Cardiac fibroblast (primary cell): ENCODE measurements around the gene NUCKS1.

ENCODE experiments used
- DNase-seq, 2 donors: peaks; one replicate each; pipeline versions ENCODE4 v3.0.0 to v3.0.0-alpha.2; 2010; ENCODE audit warnings: low read depth in 2 of 2
- H3K4me3 ChIP-seq, 2 donors: replicated peaks in 1 of 2; 1 replicate in 1 of 2; 2 replicates in 1 of 2; pipeline ENCODE4 v1.5.1; 2011; ENCODE audit warnings: low read depth in 2 of 2, low read length in 2 of 2, mild to moderate bottlenecking in 2 of 2, moderate library complexity in 1 of 2
- TF ChIP-seq, protein P1 (sequence below): IDR thresholded peaks from one replicate; pipeline ENCODE4 v1.5.1; 2011; ENCODE audit warnings: low read depth, mild to moderate bottlenecking, low read length, inconsistent platforms

The NUCKS1 gene

GRCh38 chr1:205719015-205719414 lies 31.0 kb downstream of the NUCKS1 start:
- TF ChIP-seq, protein P1, sequence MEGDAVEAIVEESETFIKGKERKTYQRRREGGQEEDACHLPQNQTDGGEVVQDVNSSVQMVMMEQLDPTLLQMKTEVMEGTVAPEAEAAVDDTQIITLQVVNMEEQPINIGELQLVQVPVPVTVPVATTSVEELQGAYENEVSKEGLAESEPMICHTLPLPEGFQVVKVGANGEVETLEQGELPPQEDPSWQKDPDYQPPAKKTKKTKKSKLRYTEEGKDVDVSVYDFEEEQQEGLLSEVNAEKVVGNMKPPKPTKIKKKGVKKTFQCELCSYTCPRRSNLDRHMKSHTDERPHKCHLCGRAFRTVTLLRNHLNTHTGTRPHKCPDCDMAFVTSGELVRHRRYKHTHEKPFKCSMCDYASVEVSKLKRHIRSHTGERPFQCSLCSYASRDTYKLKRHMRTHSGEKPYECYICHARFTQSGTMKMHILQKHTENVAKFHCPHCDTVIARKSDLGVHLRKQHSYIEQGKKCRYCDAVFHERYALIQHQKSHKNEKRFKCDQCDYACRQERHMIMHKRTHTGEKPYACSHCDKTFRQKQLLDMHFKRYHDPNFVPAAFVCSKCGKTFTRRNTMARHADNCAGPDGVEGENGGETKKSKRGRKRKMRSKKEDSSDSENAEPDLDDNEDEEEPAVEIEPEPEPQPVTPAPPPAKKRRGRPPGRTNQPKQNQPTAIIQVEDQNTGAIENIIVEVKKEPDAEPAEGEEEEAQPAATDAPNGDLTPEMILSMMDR, result no peak
- H3K4me3 ChIP-seq, result no peak overlapping the region
- DNase-seq, result no peak

DNA sequence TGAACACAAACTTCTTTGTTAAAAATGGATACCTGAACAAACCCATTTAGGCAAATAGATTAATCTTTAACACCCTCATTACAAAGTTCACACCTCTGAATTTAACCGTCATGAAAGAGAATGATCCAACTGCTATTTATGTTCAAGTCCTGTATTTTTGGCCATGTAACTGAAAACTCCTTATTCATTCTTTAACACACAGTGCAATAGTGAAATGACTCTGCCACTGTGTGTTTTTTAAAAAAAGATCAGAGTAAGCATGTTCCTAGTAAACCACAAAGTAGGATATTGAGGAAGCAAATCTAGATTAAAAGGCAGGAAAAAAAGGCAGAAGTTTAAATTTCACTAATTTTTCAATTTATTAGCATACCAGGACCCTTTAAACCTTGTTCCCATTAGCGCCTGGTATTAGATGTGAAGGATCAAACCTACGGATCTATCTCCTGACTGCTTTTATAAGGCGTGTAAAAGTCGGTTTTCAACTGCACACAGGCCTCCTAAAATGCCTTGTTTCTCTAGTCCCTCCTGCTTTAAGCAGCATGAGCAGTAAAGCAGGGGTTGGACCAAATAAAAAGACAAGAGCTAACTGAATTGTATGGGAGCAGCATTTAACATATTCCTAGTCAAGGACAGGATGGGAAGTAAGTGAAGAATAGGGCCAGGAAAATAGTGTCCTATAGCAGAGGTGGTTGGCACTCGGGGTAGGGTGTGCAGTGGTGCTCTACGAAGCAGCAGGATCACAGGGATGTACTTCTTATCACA lies 33.4 kb downstream of the NUCKS1 start:
- H3K4me3 ChIP-seq, result no peak overlapping the region
- DNase-seq, result no peak
- TF ChIP-seq, protein P1, result no peak

GRCh38 chr1:205715628-205716027 lies 34.4 kb downstream of the NUCKS1 start:
- DNase-seq, result no peak
- TF ChIP-seq, protein P1, result no peak
- H3K4me3 ChIP-seq, result no peak overlapping the region

- DNase-seq, result no peak
- TF ChIP-seq, protein P1, result no peak
- H3K4me3 ChIP-seq, result no peak overlapping the region
Observed at GRCh38 chr1:205714906-205715246, 35.1 kb downstream of the NUCKS1 start.

DNA sequence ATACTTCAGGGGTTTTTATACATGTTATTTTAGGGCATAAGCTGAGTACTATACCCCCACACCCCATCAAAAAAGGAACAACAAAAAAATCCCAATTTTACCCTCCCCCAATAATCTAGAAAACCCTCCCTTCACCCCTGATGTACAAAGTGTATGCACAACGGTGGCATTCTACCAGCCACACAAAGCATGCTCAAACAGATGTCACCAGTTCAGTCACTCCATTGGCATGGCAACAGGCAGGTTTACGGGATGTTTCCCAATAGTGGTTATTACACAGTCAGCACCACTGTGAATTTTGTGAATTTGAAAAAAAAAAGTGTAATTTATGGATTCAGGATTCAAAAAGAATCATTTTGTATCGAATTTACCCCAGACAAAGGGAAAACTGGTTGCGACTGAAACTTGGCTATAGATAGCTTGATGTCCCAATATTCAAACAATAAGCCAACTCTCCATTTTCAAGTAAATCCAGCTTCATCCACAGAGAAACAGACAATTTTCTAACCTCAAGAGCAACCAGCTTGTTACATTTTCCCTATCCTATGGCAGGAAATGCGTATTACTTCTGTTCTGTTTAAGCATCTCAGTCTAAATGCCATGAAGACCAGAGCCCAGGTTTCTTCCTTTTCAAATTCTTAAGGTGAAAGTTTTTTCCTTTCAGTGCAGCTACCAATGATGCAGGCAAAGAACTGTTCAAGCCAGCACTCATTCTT lies 35.6 kb downstream of the NUCKS1 start:
- peak; percentile 31 to 45 for DNase-seq
- H3K4me3 ChIP-seq, result no peak overlapping the region
- TF ChIP-seq, protein P1, result no peak

GRCh38 chr1:205711105-205712048 lies 38.6 kb downstream of the NUCKS1 start:
- TF ChIP-seq, protein P1, result peak; percentile 87
- H3K4me3 ChIP-seq, result no peak overlapping the region
- DNase-seq, result peak; percentile 88 to 92
